SW480 (cell line): Measurements from ENCODE around the gene GOLGA5.
A peak's percentile ranks its signal among the peaks of the same experiment; 100 is the strongest.
"Not testable (repeated sequence)": the region's sequence is repeated elsewhere in the genome, so short reads cannot be mapped to it uniquely, and the experiment has no call there.

Source experiments
- DNase-seq: peaks from one replicate; pipeline ENCODE4 v3.0.0-alpha.2; 2016; ENCODE audit warnings: low spot score

Gene GOLGA5

GRCh38 chr14:92793709-92794546, at the start of gene GOLGA5:
TSS of gene GOLGA5 (plus strand) at chr14:92794305. CDS start at chr14:92797438, 3,133 bp downstream.
- peak; percentile 95 for DNase-seq

- DNase-seq: peak; percentile 52
These were observed 46.3 kb upstream of the GOLGA5 start for GRCh38 chr14:92747701-92748258.

GRCh38 chr14:92748259-92749016, 45.7 kb upstream of the GOLGA5 start, which contains the start of gene LGMN:
TSS of gene LGMN (minus strand) at chr14:92748627. CDS start at chr14:92732786, 15,841 bp downstream.
- DNase-seq: peak; percentile 97

- not testable (repeated sequence) for DNase-seq
These were observed 43.8 kb upstream of the GOLGA5 start for GRCh38 chr14:92750222-92750728.

GRCh38 chr14:92750994-92751400, 43.1 kb upstream of the GOLGA5 start:
- DNase-seq: no peak

- DNase-seq: no peak
These were observed 42.3 kb upstream of the GOLGA5 start for GRCh38 chr14:92751819-92752218.

GRCh38 chr14:92753250-92753649, 40.9 kb upstream of the GOLGA5 start:
- DNase-seq: no peak

GRCh38 chr14:92754966-92755365, 39.1 kb upstream of the GOLGA5 start:
- DNase-seq: peak; percentile 33

GRCh38 chr14:92755495-92755894, 38.6 kb upstream of the GOLGA5 start:
- DNase-seq: no peak

- DNase-seq: no peak
These were observed 37.7 kb upstream of the GOLGA5 start for GRCh38 chr14:92756446-92756845.

GRCh38 chr14:92759300-92759678, 34.8 kb upstream of the GOLGA5 start:
- peak; percentile 84 for DNase-seq

GRCh38 chr14:92759679-92760523, 34.2 kb upstream of the GOLGA5 start:
- DNase-seq: no peak

GRCh38 chr14:92760524-92760805, 33.6 kb upstream of the GOLGA5 start:
- no peak for DNase-seq

GRCh38 chr14:92763666-92764631, 30.2 kb upstream of the GOLGA5 start:
- not testable (repeated sequence) for DNase-seq

- DNase-seq: not testable (repeated sequence)
These were observed 25.9 kb upstream of the GOLGA5 start for GRCh38 chr14:92768236-92768635.

- no peak for DNase-seq
These were observed 25.3 kb upstream of the GOLGA5 start for GRCh38 chr14:92768795-92769194.

GRCh38 chr14:92770484-92770883, 23.6 kb upstream of the GOLGA5 start:
- DNase-seq: no peak

GRCh38 chr14:92774572-92774971, 19.5 kb upstream of the GOLGA5 start:
- DNase-seq: no peak

- not testable (repeated sequence) for DNase-seq
These were observed 18.8 kb upstream of the GOLGA5 start for GRCh38 chr14:92775292-92775691.

GRCh38 chr14:92778868-92779565, 15.1 kb upstream of the GOLGA5 start:
- DNase-seq: peak; percentile 28
